SW 1271 (cell line): ENCODE results near the gene TIRAP.
A peak's percentile ranks its signal among the peaks of the same experiment; 100 is the strongest.
"Not testable (repeated sequence)": the region's sequence is repeated elsewhere in the genome, so short reads cannot be mapped to it uniquely, and the experiment has no call there.

Experiments
- DNase-seq, 2 experiments: peaks; one replicate each; lab custom pipeline; 2025; lab: John Stamatoyannopoulos, UW

The TIRAP gene

GRCh38 chr11:126282736-126283591, at the start of gene TIRAP:
Gene TIRAP (plus strand): TSS chr11:126283093. CDS start chr11:126290895, 7,802 bp downstream.
- DNase-seq, result peak in 1 of 2 experiments; percentile 48

GRCh38 chr11:126233391-126233790, 49.5 kb upstream of the TIRAP start:
- DNase-seq, result no peak

- DNase-seq, result no peak
Observed at GRCh38 chr11:126246636-126247035, 36.3 kb upstream of the TIRAP start.

GRCh38 chr11:126253265-126253664, 29.6 kb upstream of the TIRAP start:
- no peak for DNase-seq

GRCh38 chr11:126254819-126255218, 28.1 kb upstream of the TIRAP start:
- DNase-seq, result no peak

- not testable (repeated sequence) for DNase-seq
Observed at GRCh38 chr11:126255507-126255906, 27.4 kb upstream of the TIRAP start.

- no peak for DNase-seq
Observed at GRCh38 chr11:126256216-126256615, 26.7 kb upstream of the TIRAP start.

GRCh38 chr11:126257144-126257543, 25.7 kb upstream of the TIRAP start:
- DNase-seq, result no peak

GRCh38 chr11:126257764-126258163, 25.1 kb upstream of the TIRAP start:
- DNase-seq, result no peak

GRCh38 chr11:126262216-126262615, 20.7 kb upstream of the TIRAP start:
- no peak for DNase-seq

GRCh38 chr11:126263489-126263888, 19.4 kb upstream of the TIRAP start:
- DNase-seq, result no peak

GRCh38 chr11:126265811-126266210, 17.1 kb upstream of the TIRAP start:
- DNase-seq, result no peak

GRCh38 chr11:126267650-126268049, 15.2 kb upstream of the TIRAP start:
- no peak for DNase-seq

GRCh38 chr11:126268361-126268707, 14.6 kb upstream of the TIRAP start:
- no peak for DNase-seq

GRCh38 chr11:126268708-126269579, 13.9 kb upstream of the TIRAP start, which contains the start of the genes FOXRED1 and SRPRA:
Gene FOXRED1 (plus strand): TSS chr11:126269154. CDS start chr11:126269207, 53 bp downstream.
Gene SRPRA (minus strand): TSS chr11:126268895. CDS start chr11:126268804, 91 bp downstream.
- DNase-seq, result peak; percentile 96 to 97

GRCh38 chr11:126277322-126277721, 5.6 kb upstream of the TIRAP start:
- DNase-seq, result no peak

- no peak for DNase-seq
Observed at GRCh38 chr11:126277780-126278179, 5.1 kb upstream of the TIRAP start.

- DNase-seq, result no peak
Observed at GRCh38 chr11:126279191-126279590, 3.7 kb upstream of the TIRAP start.

- DNase-seq, result no peak
Observed at GRCh38 chr11:126280595-126280994, 2.3 kb upstream of the TIRAP start.

GRCh38 chr11:126281245-126281644, 1.6 kb upstream of the TIRAP start:
- DNase-seq, result no peak

GRCh38 chr11:126281666-126282175, 1.2 kb upstream of the TIRAP start:
- DNase-seq, result no peak

- no peak for DNase-seq
Observed at GRCh38 chr11:126282361-126282735, 545 bp upstream of the TIRAP start.

GRCh38 chr11:126284829-126285228, 1.9 kb downstream of the TIRAP start:
- peak; percentile 52 to 72 for DNase-seq
